GM19351 (cell line): Measurements from ENCODE around the gene ATP6V1B1.

Source experiments
- ATAC-seq: cut with Tn5 transposase; IDR thresholded peaks from one replicate; pipeline ENCODE4 v1.9.1; 2021; ENCODE audit warnings: mild to moderate bottlenecking, moderate library complexity; ENCODE audit not compliant: unreplicated experiment

ATP6V1B1 gene

DNA sequence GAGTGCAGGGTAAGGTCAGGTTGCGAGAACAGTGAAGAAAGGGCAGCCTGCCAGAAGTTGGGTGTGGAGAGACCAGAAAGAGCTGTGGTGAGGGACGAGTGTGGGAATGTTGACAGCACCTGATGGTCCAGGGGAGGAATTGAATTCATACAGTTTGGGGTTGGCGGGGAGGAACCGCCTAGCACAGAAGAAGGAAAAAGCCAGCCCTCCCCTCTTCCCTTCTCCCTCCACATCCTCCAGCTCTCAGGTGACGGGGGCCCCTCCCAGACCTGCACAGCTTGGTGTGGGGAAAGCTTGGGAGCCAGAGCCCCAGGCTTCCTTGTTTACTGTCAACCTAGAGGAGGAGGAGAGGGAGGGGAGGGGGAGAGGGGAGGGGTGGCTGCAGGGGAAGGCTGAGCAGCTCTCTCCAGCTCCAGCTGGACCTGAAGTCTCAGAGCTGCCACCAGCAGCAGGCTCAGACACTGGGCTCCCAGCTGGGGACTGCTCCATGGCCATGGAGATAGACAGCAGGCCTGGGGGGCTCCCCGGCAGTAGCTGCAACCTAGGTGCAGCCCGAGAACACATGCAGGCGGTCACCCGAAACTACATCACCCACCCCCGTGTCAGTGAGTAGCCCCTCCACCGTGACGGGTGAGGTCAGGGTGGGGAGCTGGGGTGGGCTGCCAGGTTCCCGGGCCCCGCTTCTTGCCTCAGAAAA is at the start of gene ATP6V1B1:
Gene ATP6V1B1, plus strand, starts transcription at position 433 of the 697 bp plus-strand sequence. Its CDS starts 55 bp downstream, at position 488.
- no peak for ATAC-seq

DNA sequence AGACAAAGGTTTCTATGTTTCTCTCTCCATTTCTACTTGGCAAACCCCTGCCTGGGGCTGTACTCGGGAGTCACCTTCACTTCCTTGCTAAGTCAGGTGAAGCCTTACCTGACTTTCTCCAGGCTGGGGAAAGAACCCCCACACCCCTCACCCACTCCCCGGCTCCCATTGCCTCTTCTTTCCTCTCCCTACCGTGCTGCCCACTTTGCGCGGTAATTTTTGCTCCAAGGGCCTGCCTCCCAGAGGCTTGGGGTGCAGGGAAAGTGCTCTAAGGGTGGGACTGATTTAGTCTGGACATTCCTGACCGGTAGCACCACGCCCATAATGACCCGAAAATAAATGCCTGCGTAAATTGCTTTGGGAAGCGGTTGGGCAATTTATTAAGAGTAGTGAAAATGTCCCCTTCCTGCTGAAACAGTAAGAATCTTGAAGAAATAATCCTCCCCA is 49.1 kb upstream of the ATP6V1B1 start:
- ATAC-seq, result no peak

DNA sequence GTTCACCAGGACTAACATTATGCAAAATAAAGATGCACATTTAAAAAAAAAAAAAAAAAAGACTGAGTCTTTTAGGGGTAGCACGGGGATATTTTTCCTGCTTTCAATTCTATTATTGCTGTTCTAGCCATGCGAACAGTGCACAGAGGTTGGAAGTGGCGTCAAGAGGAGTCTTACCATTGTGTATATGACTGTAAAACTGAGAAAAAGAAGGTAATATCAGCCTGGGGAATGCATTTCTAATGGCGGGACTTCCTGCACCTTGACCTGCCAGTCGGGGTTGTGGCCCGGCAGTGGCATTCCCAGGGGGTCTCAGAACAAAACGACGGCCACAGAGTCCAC is 48.5 kb upstream of the ATP6V1B1 start:
- ATAC-seq, result no peak

DNA sequence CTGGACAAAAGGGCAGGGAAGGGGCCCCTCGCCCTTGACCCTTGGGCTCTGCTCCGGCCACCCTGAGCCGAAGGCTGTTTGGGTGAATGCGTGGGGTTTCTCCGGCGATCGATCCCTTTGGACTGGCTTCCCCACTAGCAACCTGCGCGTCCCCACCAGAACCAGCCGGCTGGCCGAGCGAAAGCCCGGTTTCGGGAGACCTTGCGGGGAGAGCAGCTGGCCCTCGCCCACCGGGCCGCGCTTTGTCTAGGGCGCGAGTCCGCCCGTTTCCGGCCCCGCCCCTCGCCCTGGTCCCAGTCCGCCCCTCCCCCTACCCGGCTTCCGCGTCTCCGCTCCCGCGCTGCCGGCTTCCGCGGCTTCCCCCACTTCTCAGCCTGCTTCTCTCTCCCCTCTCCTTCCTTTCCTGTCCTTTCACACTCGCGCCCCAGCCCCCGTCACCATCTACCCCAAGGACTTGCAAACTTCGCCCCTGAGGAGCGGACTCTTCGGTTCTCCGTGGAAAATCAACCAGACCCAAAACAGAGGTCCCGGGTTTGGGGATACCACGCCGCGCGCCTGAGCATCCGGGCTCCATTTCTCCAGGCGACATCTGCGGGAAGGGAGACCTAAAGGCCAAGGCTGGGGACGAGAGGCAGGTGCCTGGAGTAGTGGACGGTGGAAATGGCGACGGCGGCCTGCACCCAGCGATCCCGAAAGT is 48.0 kb upstream of the ATP6V1B1 start:
- ATAC-seq, result no peak

DNA sequence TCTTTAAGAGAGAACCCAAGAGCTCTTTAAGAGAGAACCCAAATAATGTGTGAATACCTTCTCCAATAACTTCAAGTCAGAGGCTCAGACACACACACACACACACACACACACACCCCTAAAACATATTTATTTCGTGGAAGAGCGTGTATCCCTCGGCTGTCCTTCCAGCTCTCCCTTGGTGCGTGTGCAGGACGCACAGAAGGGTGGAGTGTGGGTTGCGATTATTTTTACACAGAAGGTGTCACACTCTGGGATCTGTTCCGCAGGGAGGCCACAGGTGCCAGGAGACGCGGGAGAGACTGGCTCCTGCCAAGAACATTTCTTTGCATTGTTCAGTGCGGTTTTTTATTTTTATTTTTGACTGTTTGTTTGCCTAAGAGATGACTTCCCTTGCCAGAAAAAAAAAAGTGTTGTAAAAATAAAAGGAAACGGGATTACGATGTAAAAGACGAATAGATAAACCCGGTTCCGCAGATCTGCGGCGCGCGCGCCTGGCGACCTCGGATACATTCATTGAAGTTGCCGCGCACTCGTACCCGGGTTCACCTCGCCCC is 47.3 kb upstream of the ATP6V1B1 start:
- no peak for ATAC-seq

DNA sequence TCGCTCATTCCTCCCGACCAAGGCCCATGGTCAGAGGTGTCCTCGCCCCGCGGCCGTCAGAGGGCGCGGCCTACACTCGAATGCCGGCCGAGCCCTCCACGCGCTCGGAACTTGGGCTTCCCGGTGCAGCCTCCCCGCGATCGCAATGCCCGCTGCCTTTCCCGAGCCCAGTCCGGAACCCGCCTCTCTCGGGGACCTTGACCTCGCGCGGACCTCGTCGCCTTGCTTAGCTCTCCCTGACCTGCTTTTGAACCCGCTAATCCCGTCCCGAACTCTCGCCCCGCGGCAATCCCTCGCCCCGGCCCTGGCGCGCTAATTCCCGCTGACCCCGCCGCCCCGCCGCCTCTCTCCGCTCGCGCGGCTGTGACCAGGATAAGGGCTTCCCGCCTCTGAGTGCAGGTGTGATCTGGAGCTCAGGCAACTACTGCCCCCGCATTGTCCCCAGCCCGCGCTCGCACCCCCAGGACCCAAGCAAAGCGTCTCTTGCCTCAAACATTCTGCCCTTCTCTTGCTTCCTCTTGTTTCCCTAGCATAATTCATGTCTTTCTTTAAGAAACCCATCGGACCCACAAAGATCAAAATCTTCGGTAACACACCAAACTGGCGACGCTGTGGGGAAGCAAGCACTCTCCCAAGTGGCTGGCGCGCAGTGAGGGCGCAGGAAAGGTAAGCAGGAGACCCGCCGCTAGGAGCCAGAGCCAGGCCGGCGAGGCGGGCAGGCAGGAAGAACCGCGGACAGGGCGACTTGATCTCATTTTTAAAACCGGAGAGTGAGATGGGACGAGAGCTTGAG is 46.6 kb upstream of the ATP6V1B1 start:
- no peak for ATAC-seq

DNA sequence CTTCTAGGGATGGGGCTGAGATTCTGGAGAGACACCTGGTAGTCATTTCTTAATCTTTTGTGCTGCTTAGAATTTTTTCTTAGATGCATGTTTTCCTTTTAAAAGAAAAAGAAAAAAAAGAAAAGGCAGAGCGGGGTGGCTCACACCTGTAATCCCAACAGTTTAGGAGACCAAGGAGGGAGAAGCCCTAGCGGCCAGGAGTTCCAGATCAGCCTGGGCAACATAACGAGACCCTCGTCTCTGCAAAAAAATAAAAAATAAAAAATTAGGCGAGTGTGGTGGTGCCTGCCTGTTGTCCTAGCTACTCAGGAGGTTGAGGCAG is 46.0 kb upstream of the ATP6V1B1 start:
- no peak for ATAC-seq

DNA sequence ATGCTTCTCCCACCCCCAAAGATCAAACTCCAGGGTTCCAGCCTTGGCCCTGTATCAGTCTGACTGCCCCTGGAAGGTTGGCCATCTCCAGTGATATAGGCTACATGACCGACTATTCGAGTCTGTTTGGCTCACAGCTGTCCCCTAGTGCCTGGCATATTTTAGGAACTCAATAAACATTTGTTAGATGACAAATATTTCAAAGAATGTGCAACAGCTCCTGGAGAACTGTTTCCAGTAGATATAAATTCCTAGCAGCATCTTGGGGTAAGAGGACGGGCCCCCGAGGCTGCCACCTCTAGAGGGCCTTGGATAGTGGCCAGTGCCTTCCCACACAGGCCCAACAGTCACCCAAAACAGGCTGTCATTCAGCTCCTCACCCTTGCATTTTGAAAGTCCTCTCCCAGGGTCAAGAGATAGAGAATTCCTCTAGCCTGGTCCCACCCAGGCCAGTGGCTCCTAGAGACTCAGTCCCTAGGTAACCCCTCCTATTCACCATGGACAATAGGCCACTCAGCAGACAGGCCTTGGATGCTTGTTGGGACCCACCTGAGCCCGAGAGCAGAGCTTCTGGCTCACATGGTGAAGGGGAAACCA is 45.1 kb upstream of the ATP6V1B1 start:
- ATAC-seq, result no peak

DNA sequence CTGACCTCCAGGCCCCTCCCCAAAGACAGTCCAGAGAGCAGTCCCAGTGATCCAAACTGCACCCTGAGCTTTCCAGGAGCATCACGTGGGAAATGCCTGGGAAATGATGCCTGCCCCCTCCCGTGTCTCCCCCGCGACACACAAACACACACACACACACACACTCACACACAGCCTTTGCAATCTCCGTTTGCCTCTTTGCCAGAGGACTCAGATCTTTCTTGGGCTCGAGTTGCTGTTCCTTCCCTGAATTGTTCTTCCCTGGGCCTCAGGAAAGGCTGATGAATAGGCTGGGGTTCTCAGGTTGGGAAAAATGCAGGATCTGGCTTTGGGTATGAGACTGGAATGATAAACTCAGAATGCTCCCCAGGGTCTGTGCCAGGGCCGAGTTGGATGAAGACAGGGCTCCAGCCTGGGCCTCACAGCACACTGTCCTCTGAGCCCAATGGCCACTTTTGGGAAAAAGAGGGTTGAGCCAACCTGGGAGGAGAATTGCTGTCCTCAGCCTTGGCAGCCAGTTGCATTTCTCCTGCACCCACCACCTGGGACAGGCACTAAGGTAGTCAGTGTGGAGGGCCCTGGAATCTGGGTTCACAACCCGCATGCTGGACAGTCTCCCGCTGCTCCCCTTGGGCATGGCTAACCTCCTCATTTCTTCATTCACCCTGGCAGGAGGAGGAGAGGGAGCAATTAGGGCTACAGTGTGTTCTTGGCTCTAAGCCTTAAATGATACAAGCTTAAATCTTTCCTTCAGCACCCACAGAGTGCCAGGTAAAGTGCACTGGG is 43.9 kb upstream of the ATP6V1B1 start:
- ATAC-seq, result no peak

DNA sequence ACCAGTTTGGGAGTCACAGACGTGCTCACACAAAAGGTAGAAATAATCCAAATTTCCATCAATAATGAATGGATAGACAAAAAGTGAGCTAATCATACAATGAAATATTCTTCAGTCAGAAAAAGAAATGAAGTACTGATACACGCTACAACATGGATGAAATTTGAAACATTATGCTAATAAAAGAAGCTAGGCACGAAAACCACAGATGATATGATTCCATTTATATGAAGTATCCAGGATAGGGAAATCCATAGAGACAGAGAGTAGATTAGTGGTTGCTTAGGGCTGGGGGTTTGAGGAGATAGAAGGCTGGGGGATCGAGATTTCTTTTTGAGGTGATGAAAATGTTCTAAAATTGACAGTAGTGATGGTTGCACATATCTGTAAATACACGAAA is 43.0 kb upstream of the ATP6V1B1 start:
- ATAC-seq, result no peak

DNA sequence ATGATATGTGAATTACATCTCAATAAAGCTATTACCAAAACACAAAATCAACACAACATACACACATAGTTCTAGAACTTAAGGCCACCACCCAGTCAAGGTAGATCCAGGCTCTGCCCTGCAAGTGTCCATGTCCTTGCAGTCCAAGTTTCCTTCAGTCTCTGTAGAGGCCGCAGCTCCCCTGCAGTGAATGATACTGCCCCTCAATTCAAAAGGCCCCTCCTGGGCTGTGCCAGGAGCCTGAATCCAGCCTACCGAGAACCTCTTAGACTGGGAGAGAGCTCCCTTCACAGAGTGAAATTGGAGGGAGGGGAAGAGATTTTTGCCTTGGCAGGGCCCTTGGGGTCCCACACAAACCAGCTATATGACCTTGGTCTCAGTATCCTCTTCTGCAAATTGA is 42.5 kb upstream of the ATP6V1B1 start:
- ATAC-seq, result no peak

DNA sequence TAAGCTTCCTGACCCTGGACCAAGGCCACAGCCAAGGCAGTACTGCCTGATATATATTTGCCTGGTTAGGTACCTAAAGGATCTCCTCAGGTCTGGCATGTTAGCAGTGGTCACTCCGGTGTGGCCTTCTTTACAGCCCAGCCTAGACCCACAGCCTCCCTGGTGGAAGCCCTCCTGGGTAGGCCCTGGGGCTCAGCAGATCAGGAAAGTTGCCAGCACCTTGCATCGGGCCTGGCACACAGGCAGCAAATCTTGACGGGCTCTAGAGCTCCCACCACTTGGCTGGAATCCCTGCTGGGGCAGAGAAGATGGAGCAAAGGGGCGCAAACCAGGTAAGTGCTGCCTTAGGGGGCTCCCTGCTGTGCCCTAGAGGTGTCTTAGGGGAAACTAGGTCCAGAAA is 40.9 kb upstream of the ATP6V1B1 start:
- no peak for ATAC-seq

DNA sequence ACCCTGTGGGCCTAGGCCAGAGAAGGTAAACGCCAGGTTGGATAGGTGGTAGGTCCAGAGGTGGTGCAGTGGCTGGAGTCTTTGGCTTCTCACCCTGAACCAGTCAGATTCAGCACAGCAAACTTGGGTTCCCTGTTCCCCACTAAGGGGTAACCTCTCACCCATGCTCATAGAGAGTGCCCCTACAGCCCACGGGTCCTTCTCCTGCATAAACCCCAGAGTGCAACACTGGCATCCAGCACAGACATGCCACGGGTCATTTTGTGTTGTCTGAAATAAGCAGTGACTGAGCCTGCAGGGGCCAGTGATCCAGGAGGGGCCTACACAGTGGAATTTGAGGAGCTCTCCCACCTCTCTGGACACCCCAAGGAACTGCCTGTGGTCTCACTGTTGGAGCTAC is 40.5 kb upstream of the ATP6V1B1 start:
- ATAC-seq, result no peak

DNA sequence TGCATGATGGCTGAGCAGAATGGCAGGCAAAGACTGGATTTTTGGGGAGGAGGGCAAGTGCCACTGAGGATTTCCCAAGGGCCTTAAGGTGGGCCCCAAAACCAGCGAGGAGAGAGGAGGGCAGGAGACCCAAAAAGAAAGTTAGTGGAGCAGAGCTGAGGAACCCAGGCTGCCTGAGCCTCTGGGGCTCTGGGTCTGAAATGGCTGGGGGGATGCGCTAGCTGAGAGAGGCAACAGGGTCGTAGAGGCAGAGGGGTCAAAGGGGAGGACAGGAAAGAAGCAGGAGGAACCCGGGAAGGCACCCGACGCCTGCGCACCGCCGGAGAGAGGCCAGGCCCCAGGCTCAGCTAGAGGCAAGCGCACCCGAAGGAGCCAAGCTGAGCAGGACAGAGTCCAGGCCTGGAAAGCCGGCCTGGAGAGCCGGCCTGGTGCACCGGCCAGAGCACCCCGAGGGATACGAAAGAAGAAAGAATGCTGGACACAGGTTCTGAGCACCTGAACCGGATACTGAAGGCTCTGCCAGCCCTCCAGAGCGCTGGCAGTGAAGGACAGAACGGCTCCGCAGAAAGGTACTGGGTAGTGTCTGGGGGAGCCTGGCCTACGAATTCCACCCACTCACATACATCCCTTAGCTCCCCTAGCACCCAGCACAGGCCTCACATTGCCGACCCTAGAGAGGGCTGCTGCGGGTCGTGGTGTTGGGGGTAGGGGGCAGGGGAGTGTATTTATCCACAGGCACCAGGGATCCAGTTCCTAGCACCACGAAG is 39.5 kb upstream of the ATP6V1B1 start:
- no peak for ATAC-seq

DNA sequence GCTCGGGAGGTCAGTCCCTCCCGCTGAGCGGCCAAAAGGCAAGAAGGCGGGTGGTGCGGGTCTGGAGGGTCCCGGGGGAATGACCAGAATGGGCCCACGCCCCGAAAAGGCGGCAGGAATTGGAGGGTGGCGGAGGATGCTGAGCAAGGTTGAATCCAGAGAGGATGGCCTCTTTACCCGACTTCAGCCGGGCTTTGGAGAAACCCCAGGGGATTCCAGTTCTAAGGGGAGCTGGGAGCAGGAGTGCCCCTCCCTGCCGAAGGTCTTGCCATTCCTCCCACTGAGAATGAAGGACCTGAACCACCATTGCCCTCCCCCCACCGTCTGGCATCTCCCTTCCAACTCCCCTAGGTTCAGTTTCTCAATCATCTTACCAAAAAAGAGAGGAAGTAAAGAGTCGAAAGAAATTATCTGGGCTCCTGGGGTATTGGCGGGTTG is 38.9 kb upstream of the ATP6V1B1 start:
- ATAC-seq, result no peak

DNA sequence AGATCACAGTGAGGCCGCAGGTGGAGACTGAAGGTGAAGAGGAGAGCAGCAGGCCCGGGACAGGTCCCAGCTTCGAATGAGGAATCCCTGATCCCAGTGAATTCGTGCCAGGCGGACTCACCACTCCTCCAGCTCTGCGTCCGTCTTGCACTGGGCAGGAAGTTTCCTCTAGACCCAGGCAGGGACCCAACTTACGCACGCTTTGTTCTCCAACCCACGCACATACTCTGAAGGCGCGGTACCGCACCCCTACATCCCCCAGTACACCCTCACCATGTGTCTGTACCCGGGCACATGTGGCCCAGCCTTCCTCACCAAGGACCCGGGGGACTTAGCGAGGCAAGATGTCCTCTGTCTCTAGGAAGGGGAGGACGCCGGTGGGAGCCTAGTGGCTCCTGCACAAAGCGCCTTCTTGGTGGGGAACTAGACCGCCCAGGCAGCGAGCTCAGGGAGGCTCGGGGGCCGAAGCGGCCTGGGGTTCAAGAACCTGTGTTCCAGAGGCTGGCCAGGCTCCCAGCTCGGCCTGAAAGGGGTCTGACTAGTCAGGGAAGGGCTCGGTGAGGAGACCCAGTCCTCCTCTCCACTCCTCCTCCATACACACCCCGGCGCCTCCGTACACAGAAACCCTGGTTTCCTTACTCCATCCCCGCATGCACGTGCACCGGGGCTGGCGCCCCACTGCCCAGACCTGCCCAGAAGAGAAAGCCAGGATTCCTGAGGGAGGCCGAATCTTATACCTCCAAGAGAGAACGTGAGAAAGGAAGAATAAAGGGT is 38.3 kb upstream of the ATP6V1B1 start:
- ATAC-seq, result no peak

DNA sequence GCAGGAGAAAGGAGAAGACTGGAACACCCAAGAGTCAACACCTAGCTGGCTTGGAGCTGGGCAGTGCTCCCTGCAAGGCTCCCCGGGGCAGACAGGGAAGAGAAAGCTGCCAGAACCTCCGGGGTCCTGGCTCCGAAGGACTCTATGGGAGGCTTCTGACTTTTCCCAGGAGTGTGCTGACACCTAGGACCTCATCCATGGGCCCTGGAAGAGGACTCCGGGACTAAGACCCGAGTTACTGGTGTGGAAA is 37.8 kb upstream of the ATP6V1B1 start:
- ATAC-seq, result no peak

DNA sequence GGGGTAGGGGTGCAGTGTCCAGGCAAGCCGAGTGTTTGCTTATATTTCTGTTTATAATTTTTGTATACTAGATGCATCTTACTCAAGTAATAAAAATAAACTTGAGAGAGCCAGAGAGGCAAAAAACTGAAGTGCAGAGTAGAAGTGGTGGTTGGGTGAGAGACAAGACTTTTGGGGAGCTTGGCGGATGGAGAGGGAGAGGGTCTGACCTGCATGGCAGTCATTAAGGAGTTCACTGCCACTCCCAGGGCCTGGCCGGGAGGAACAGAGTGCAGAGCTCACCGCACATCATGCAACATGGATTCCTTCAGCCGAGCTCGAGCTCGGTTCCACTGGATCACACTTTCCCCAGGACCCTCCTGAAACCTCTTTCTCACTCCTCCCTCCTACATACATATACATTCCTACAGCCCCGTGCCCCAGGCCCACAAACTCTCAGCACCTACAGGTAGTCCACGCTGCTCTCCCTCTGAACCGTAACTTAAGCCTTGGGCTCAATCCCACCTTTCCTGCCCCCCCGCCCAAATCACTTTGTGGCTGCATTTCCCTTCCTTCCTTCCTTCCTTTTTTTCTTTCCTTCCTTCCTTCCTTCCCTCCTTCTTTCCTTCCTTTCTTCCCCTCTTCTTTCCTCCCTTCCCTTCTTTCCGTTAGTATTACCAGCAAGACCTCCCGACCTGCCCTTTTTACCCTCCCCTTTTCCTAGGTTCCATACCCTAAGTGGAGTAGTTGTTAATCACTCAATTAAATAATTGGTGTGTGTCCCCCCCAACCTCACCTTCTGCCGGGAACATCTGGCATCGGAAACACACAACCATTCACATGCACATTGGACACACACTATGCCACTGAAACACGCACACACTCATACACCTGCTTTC is 37.1 kb upstream of the ATP6V1B1 start:
- ATAC-seq, result no peak
